Dedifferentiated amniotic fluid mesenchymal stem cell (primary cell): ENCODE measurements around the gene PLEKHJ1.
A peak's percentile ranks its signal among the peaks of the same experiment; 100 is the strongest.

Source experiments
- DNase-seq: peaks from one replicate; pipeline ENCODE4 v3.0.0-alpha.2; 2016; ENCODE audit errors: extremely low spot score

Gene PLEKHJ1

DNA sequence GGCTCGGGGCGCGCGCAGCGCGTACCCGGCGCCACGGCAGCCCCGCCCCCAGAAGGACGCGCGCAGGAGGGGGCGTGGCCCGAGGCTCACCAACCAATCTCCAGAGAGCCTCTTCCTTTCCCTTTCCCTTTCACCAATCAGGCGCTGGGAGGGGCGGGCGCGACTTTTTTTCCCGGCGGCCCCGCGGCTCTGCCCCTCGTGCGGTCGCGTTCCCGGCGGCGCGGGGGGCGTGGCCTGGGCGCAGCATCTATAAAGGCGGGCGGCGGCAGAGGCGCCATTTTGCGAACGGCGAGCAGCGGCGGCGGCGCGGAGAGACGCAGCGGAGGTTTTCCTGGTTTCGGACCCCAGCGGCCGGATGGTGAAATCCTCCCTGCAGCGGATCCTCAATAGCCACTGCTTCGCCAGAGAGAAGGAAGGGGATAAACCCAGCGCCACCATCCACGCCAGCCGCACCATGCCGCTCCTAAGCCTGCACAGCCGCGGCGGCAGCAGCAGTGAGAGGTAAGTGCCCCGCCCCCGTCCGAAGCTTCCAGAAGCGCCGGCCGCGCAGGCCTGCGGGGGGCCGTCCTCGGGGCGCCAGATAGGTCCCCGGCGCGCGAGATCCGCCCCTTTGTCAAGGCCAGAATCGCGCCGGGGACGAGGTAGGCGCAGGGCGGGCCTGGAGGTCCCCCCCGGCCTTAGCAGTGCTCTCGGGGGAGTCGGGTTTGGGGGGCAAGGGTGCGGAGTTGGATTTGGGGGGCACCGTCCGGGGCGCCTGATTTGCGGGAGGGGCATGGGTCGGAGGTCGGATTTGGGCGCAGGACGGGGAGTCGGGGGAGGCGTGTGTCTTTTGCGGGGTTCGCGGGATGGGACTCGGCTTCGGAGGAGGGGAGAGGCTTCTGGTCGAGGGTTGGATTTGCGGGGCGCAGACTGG is 33.4 kb upstream of the PLEKHJ1 start:
- peak; percentile 93 for DNase-seq

DNA sequence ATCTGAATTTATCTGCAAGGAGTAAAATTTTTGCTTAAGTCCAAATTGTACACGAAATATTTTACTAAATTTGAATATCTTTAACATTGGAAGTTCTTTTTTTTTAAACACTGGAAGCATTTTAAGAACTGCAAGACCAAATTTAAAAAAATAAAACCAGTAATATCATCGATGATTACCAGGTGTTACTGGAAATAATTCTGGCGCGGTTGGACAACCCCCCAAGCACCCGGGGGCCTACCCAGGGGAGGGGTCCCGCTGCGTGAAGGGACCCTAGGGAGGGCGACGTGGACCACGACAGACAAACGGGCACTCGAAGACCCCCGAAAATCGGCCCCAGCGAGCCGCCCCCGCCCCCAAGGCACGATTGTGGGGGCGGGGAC is 32.7 kb upstream of the PLEKHJ1 start:
- DNase-seq, result no peak

DNA sequence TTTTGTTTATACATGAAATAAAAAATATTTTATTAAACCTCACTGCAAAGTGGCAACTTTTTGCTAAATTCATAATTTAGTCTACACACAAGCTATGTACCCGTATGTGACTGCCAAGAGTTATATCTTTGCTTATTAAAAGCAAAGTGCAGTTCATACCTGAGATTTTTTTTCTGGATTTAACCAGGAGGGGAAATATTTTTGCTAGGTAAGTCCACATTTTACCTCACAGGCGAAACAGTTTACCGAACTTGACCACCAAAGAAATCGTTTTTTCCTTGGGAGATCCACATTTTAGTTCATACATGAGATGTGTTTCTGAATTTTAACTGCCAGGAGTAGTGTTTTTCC is 32.3 kb upstream of the PLEKHJ1 start:
- DNase-seq, result no peak

DNA sequence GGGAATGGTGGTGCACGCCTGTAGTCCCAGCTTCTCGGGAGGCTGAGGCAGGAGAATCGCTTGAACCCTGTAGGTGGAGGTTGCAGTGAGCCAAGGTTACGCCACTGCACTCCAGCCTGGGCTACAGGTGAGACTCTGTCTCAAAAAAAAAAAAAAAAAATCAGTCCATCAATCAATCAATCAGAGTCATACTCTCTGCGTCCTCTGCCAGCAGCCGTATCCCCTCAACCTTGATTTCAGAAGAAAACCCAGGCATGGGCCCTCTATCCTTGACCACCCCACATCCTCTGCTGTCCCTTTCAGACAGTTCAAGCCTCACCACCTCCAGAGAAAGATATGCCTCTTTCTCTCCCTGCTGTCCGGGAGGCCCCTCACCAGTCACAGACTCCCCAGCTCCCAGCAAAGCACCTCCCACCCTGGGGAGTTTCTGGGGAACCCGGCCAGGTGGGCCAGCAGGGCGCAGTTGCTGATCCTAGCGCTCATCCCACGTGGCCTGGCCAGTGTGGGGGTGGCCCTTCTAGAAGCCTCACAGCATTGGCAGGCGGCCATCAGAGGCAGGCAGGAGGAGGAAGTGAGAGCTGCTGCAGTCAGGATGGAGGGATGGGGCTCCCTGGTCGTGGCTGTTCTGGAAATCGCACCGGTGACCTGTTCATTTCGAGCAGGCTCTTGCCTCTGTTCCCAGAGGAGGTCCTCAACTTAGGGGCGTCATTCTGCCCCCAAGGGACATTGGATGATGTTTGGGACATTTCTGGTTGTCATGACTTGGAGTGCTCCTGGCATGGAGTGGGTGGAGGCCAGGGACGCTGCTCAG is 30.3 kb upstream of the PLEKHJ1 start:
- DNase-seq, result no peak

- DNase-seq, result no peak
These were observed 25.5 kb upstream of the PLEKHJ1 start for GRCh38 chr19:2261438-2262172.

GRCh38 chr19:2260341-2260805 is 24.2 kb upstream of the PLEKHJ1 start:
- DNase-seq, result no peak

GRCh38 chr19:2259336-2259735 is 23.2 kb upstream of the PLEKHJ1 start:
- DNase-seq, result no peak

- no peak for DNase-seq
These were observed 20.0 kb upstream of the PLEKHJ1 start, which contains the start of gene JSRP1 for GRCh38 chr19:2255982-2256685. TSS of gene JSRP1 (minus strand) at chr19:2256417. CDS start at chr19:2255314, 1,103 bp downstream.

DNA sequence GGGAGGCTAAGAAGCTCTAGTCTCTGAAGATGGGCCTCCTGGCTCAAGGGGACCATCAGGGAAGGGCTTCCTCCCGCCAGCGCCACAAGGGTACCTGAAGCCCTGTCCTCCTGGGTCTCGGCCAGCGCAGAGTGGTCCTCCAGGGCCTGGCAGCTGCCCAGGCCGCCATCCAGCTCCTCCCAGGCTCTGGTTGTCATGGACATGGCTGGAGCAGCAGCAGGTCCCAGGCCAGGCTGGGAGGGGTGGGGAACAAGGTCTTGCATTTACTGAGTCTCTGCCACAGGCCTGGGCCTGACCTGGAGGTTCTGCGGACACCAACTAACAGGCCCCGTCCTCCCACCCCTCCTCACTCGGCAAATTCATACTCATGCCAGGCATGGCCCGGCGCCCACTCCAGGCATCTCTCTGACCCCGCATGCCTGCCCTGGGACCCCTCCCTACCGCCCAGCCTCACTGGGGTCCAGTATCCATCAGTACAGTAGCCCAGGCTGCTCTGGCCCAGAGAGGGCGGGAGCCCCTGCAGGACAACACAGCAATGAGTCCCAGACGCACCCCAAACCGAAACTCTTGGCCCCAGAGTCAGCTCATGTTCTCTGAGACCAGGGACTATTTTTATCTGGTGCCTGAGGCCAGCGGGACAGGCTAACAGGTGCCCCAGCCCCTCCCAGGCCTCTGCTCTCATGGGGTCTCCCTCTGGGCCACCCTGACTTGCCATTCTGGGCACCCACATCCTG is 19.1 kb upstream of the PLEKHJ1 start:
- no peak for DNase-seq

DNA sequence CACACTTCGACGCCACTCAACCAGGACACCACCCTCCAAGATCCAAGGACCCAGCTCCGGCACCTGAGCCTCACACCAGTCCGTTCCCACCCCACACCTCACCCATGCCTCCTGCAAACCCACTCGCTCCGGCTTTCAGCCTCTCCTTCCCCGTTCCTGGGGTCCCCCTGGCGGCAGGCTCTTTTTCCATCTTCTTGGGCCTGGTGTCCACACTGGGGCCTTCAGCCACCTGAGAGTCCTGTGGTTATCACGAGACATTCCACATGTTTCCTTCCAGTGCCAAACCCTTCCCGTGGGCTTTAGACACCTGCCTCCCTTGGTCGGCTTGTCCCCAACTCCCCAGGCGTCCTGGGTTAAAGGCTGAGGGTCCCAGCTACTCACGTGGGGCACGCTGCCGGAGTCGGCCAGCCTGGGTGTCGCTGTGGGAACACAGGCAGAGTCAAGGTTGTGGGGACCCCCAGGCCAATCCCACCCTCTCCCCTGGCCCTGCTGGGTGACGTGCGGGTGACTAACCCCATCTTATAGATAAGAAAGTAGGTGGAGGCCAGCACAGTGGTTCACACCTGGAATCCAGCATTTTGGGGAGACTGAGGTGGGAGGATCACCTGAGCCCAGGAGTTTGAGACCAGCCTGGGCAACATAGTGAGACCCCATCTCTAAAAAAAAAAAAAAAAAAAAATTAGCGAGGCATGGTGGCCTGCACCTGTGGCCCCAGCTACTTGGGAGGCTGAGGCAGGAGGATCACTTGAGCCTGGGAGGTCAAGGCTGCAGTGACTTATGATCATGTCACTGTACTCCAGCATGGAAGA is 18.1 kb upstream of the PLEKHJ1 start:
- DNase-seq, result no peak

GRCh38 chr19:2253106-2254063 is 17.3 kb upstream of the PLEKHJ1 start:
- no peak for DNase-seq

DNA sequence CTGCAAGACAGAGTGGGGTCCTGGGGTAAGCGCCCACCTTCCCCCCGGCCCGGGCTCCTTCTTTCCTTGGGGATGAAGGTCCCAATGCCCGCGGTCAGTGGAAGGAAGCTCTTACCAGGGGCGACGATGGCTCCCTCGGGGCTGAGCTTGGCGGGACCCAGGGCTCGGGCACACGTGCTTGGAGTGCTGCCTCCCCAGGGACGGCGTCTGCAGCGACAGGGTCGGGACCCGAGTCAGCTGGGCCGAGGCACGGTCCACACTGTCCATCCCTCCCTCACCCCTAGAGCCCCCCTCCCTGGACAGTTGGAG is 16.6 kb upstream of the PLEKHJ1 start:
- no peak for DNase-seq

GRCh38 chr19:2252055-2252796 is 16.1 kb upstream of the PLEKHJ1 start:
- no peak for DNase-seq

- no peak for DNase-seq
These were observed 15.3 kb upstream of the PLEKHJ1 start for GRCh38 chr19:2251106-2252054.

- no peak for DNase-seq
These were observed 14.6 kb upstream of the PLEKHJ1 start for GRCh38 chr19:2250766-2251105.

GRCh38 chr19:2249880-2250765 is 14.0 kb upstream of the PLEKHJ1 start:
- DNase-seq, result no peak
